Midbrain (tissue), 1 donor: Measurements from ENCODE around the gene PRR33.
"Not testable (repeated sequence)": the region's sequence is repeated elsewhere in the genome, so short reads cannot be mapped to it uniquely, and the experiment has no call there.

Experiments used
- DNase-seq: peaks from one replicate; lab custom pipeline; 2025; lab: John Stamatoyannopoulos, UW

The PRR33 gene

GRCh38 chr11:1888811-1889210 is 2.9 kb downstream of the PRR33 start:
- DNase-seq = no peak

GRCh38 chr11:1888347-1888753 is 3.3 kb downstream of the PRR33 start:
- no peak for DNase-seq

- DNase-seq = no peak
Observed at GRCh38 chr11:1887451-1888346, 4.0 kb downstream of the PRR33 start.

- DNase-seq = not testable (repeated sequence)
Observed at GRCh38 chr11:1886551-1886950, 5.1 kb downstream of the PRR33 start.

- no peak for DNase-seq
Observed at GRCh38 chr11:1884303-1884700, 7.4 kb downstream of the PRR33 start.

- no peak for DNase-seq
Observed at GRCh38 chr11:1883346-1884302, 8.1 kb downstream of the PRR33 start.

GRCh38 chr11:1882265-1883238 is 9.1 kb downstream of the PRR33 start:
- DNase-seq = peak; percentile 72

- no peak for DNase-seq
Observed at GRCh38 chr11:1881442-1882264, 10.0 kb downstream of the PRR33 start.

GRCh38 chr11:1880746-1881441 is 10.8 kb downstream of the PRR33 start:
- DNase-seq = no peak

- DNase-seq = no peak
Observed at GRCh38 chr11:1879941-1880720, 11.6 kb downstream of the PRR33 start.

GRCh38 chr11:1879342-1879940 is 12.3 kb downstream of the PRR33 start:
- no peak for DNase-seq

GRCh38 chr11:1878137-1879031 is 13.3 kb downstream of the PRR33 start:
- DNase-seq = no peak

GRCh38 chr11:1877211-1878136 is 14.2 kb downstream of the PRR33 start:
- no peak for DNase-seq

GRCh38 chr11:1876361-1877063 is 15.2 kb downstream of the PRR33 start:
- no peak for DNase-seq

GRCh38 chr11:1875851-1876301 is 15.8 kb downstream of the PRR33 start:
- not testable (repeated sequence) for DNase-seq
